ENCODE measurements around the gene ADCYAP1R1.

GRCh38 chr7:31095286-31096197, 43.4 kb downstream of the ADCYAP1R1 start:
- TF ChIP-seq, protein P1, sequence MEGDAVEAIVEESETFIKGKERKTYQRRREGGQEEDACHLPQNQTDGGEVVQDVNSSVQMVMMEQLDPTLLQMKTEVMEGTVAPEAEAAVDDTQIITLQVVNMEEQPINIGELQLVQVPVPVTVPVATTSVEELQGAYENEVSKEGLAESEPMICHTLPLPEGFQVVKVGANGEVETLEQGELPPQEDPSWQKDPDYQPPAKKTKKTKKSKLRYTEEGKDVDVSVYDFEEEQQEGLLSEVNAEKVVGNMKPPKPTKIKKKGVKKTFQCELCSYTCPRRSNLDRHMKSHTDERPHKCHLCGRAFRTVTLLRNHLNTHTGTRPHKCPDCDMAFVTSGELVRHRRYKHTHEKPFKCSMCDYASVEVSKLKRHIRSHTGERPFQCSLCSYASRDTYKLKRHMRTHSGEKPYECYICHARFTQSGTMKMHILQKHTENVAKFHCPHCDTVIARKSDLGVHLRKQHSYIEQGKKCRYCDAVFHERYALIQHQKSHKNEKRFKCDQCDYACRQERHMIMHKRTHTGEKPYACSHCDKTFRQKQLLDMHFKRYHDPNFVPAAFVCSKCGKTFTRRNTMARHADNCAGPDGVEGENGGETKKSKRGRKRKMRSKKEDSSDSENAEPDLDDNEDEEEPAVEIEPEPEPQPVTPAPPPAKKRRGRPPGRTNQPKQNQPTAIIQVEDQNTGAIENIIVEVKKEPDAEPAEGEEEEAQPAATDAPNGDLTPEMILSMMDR (IDR thresholded peaks at IDR 0.05): no peak
- no peak for TF ChIP-seq POLR2AphosphoS5 (IDR thresholded peaks at IDR 0.05)
- no peak for TF ChIP-seq POLR2A (IDR thresholded peaks at IDR 0.05)
- no peak for TF ChIP-seq EP300 (IDR thresholded peaks at IDR 0.05)
